ENCODE measurements around the gene TTC21A.

GRCh38 chr3:39109086-39109485 is 1.6 kb downstream of the TTC21A start:
- TF ChIP-seq CTCF (IDR thresholded peaks at IDR 0.05): no peak
- TF ChIP-seq POLR2A (IDR thresholded peaks at IDR 0.05): no peak
